Colonic mucosa (tissue), 4 donors: ENCODE data around the gene SGTB. TPM values are rescaled to one million over a fixed set of nuclear protein-coding genes. Genes with fewer than 3 reads are reported as not detected.
A peak's percentile ranks its signal among the peaks of the same experiment; 100 is the strongest.

Experiments
- DNase-seq: peaks from one replicate; pipeline ENCODE4 v3.0.0-alpha.2; 2020
- H3K27ac ChIP-seq: fragments of 200-600 bp; one replicate; pipeline ENCODE4 v1.8.0; 2021
- H3K27me3 ChIP-seq: fragments of 200-600 bp; one replicate; pipeline ENCODE4 v1.8.0; 2021
- H3K36me3 ChIP-seq: fragments of 200-600 bp; one replicate; pipeline ENCODE4 v1.8.0; 2021
- H3K4me1 ChIP-seq: fragments of 200-600 bp; one replicate; pipeline ENCODE4 v1.8.0; 2021; ENCODE audit warnings: mild to moderate bottlenecking
- H3K4me3 ChIP-seq: fragments of 200-600 bp; one replicate; pipeline ENCODE4 v1.8.0; 2021
- H3K9ac ChIP-seq, 2 donors: one replicate each; pipeline ENCODE4 v1.7.0; 2013; ENCODE audit warnings: control low read depth in 2 of 2, low read depth in 2 of 2, low read length in 2 of 2
- H3K9me3 ChIP-seq: fragments of 200-600 bp; one replicate; pipeline ENCODE4 v1.8.0; 2021
- CTCF ChIP-seq: fragments of 200-600 bp; IDR thresholded peaks from one replicate; pipeline ENCODE4 v1.8.0; 2022; ENCODE audit warnings: antibody characterized with exemption, mild to moderate bottlenecking
- intact Hi-C: fragments of 100-400 bp; cut with DNase I; formaldehyde crosslinking; loops from one replicate; pipeline ENCODE4 v1.14.1; 2022
- total RNA-seq, 2 donors: library from RNA; stranded (reverse); fragmentation: NEBNext Ultra II Directional in 1 of 2; extraction: Animal tissue kit (Norgen Biotek cat#: 25700) in 1 of 2; gene quantifications; one replicate each; pipeline ENCODE4 v1.2.1, GENCODE V29; 2021
- donor health status: healthy.
- donor health status: DM: no; HTN: no; CAD: no.
- donor health status: DM: no; HTN: no; CAD: no.

SGTB gene
- total RNA-seq, result 1 to 10 TPM; 3.7 to 4.4 TPM

GRCh38 chr5:65721720-65722574 is at the start of gene SGTB, which contains the start of gene NLN:
Gene SGTB (minus strand): TSS chr5:65722109. CDS start chr5:65720807, 1,302 bp downstream.
Gene NLN (plus strand): TSS chr5:65722205. CDS start chr5:65722374, 169 bp downstream.
- intact Hi-C loops, result loop anchor here (10.0 kb wide), 1 partner anchor 423 kb away; the partner anchor contains the start of gene SREK1
- Histone ChIP-seq H3K4me1 (no peaks in the 10 kb centered on the region), H3K9me3 (no peaks in the 10 kb centered on the region), H3K27me3 (no peaks in the 10 kb centered on the region), H3K9ac (peak within 1 kb of the TSS; percentile 78 to 96), H3K27ac (peak within 1 kb of the TSS; percentile 74), H3K4me3 (peak within 1 kb of the TSS; percentile 99), H3K36me3 (no peaks in the 10 kb centered on the region)
- TF ChIP-seq CTCF, result no peak
- peak; percentile 91 for DNase-seq

- Histone ChIP-seq H3K27me3 (no peaks in the 10 kb centered on the region), H3K4me3 (no peak overlapping the region), H3K36me3 (no peaks in the 10 kb centered on the region), H3K27ac (no peak overlapping the region), H3K4me1 (no peaks in the 10 kb centered on the region), H3K9me3 (no peaks in the 10 kb centered on the region), H3K9ac (no peak overlapping the region)
- TF ChIP-seq CTCF, result no peak
- no peak for DNase-seq
- intact Hi-C loops, result no loop called here
Measured at GRCh38 chr5:65771266-65771665, 49.4 kb upstream of the SGTB start.

- H3K27me3 ChIP-seq, result no peaks in the 10 kb centered on the region
- TF ChIP-seq CTCF, result no peak
- no peak overlapping the region for H3K9ac ChIP-seq
- no peaks in the 10 kb centered on the region for H3K4me1 ChIP-seq
- intact Hi-C loops, result no loop called here
- no peaks in the 10 kb centered on the region for H3K36me3 ChIP-seq
- no peak overlapping the region for H3K4me3 ChIP-seq
- no peak overlapping the region for H3K27ac ChIP-seq
- no peaks in the 10 kb centered on the region for H3K9me3 ChIP-seq
- DNase-seq, result no peak
Measured at GRCh38 chr5:65769539-65769938, 47.6 kb upstream of the SGTB start.

GRCh38 chr5:65768723-65769346 is 46.9 kb upstream of the SGTB start:
- no peaks in the 10 kb centered on the region for H3K9me3 ChIP-seq
- no peak overlapping the region for H3K27ac ChIP-seq
- H3K36me3 ChIP-seq, result no peaks in the 10 kb centered on the region
- H3K9ac ChIP-seq, result no peak overlapping the region
- no peaks in the 10 kb centered on the region for H3K4me1 ChIP-seq
- no peak overlapping the region for H3K4me3 ChIP-seq
- TF ChIP-seq CTCF, result no peak
- intact Hi-C loops, result no loop called here
- H3K27me3 ChIP-seq, result no peaks in the 10 kb centered on the region
- DNase-seq, result no peak

- H3K9me3 ChIP-seq, result no peaks in the 10 kb centered on the region
Measured at GRCh38 chr5:65767565-65767964, 45.7 kb upstream of the SGTB start.

More at GRCh38 chr5:65767565-65767964, 45.7 kb upstream of the SGTB start:
- Histone ChIP-seq H3K4me1 (no peaks in the 10 kb centered on the region), H3K9ac (no peak overlapping the region), H3K36me3 (no peaks in the 10 kb centered on the region), H3K27ac (no peak overlapping the region), H3K4me3 (no peak overlapping the region), H3K27me3 (no peaks in the 10 kb centered on the region)
- no peak for TF ChIP-seq CTCF
- intact Hi-C loops, result no loop called here
- no peak for DNase-seq
